Neural crest cell (in vitro differentiated cells): ENCODE measurements around the gene HEATR5A. TPM values are rescaled to one million over a fixed set of nuclear protein-coding genes. Genes with fewer than 3 reads are reported as not detected.
"Not testable (repeated sequence)": the region's sequence is repeated elsewhere in the genome, so short reads cannot be mapped to it uniquely, and the experiment has no call there.

Experiments used
- DNase-seq: peaks from one replicate; pipeline ENCODE4 v3.0.0; 2021; ENCODE audit warnings: low read depth, mixed read lengths, low spot score
- H3K27ac Mint-ChIP-seq: one replicate; pipeline ENCODE4 v1.8.0; 2021; ENCODE audit warnings: mild to moderate bottlenecking, mixed read lengths; ENCODE audit not compliant: unreplicated experiment
- H3K27me3 Mint-ChIP-seq: 2 replicates; pipeline ENCODE4 v1.8.0; 2021; ENCODE audit warnings: low read depth, mild to moderate bottlenecking, mixed read lengths
- H3K36me3 Mint-ChIP-seq: 2 replicates; pipeline ENCODE4 v1.8.0; 2021; ENCODE audit warnings: low read depth, mild to moderate bottlenecking, mixed read lengths
- H3K4me1 Mint-ChIP-seq: 2 replicates; pipeline ENCODE4 v1.8.0; 2021; ENCODE audit warnings: mixed read lengths
- H3K4me3 Mint-ChIP-seq: one replicate; pipeline ENCODE4 v1.8.0; 2021; ENCODE audit warnings: mild to moderate bottlenecking, mixed read lengths
- H3K9me3 Mint-ChIP-seq: 2 replicates; pipeline ENCODE4 v1.8.0; 2021; ENCODE audit warnings: mixed read lengths
- CTCF ChIP-seq: fragments of 200-600 bp; sonication (generic); conservative IDR thresholded peaks from 2 replicates; pipeline ENCODE4 v1.5.0; 2021; ENCODE audit warnings: antibody characterized with exemption, mild to moderate bottlenecking
- long read RNA-seq: library from polyadenylated mRNA; unstranded; transcript quantifications from one replicate; pipeline ENCODE4 v2.0.0, GENCODE V29; 2020
- total RNA-seq: library from RNA; stranded (reverse); gene quantifications from 2 replicates; pipeline ENCODE4 v1.2.1, GENCODE V29; 2021

Gene HEATR5A
- 32.2 and 32.6 TPM in 2 replicates for total RNA-seq
- long read RNA-seq, partial matches to known transcripts: 13 of 20 reads
- long read RNA-seq, other reads (novel, unspliced or antisense): 7 of 20 reads

- Mint-ChIP-seq H3K36me3 (no peaks in the 10 kb centered on the region), H3K4me3 (peak within 1 kb of the TSS; percentile 97), H3K4me1 (peaks cover 28% of the 10 kb centered on the region), H3K27me3 (no peaks in the 10 kb centered on the region), H3K27ac (peak within 1 kb of the TSS; percentile 96), H3K9me3 (no peaks in the 10 kb centered on the region)
- DNase-seq: peak; percentile 96
- TF ChIP-seq CTCF: no peak
Observed at GRCh38 chr14:31420319-31421111, at the start of gene HEATR5A. Gene HEATR5A, minus strand, starts transcription at chr14:31420550. Its CDS starts 17,575 bp downstream, at chr14:31402975.

- H3K9me3 Mint-ChIP-seq: peaks cover 2% of the 10 kb centered on the region
- no peaks in the 10 kb centered on the region for H3K27me3 Mint-ChIP-seq
- no peak for TF ChIP-seq CTCF
- no peak for DNase-seq
- H3K4me3 Mint-ChIP-seq: no peak overlapping the region
- no peaks in the 10 kb centered on the region for H3K36me3 Mint-ChIP-seq
- H3K4me1 Mint-ChIP-seq: peaks cover 6% of the 10 kb centered on the region
- H3K27ac Mint-ChIP-seq: peak overlapping the region; percentile 92
Observed at GRCh38 chr14:31466554-31466953, 46.2 kb upstream of the HEATR5A start.

- Mint-ChIP-seq H3K27me3 (no peaks in the 10 kb centered on the region), H3K4me3 (no peak overlapping the region), H3K27ac (no peak overlapping the region), H3K9me3 (peaks cover 2% of the 10 kb centered on the region), H3K4me1 (peaks cover 8% of the 10 kb centered on the region), H3K36me3 (no peaks in the 10 kb centered on the region)
- DNase-seq: no peak
- TF ChIP-seq CTCF: no peak
Observed at GRCh38 chr14:31465111-31465510, 44.8 kb upstream of the HEATR5A start.

- DNase-seq, H3K4me3 Mint-ChIP-seq, H3K36me3 Mint-ChIP-seq, H3K27ac Mint-ChIP-seq, H3K9me3 Mint-ChIP-seq, H3K27me3 Mint-ChIP-seq: not testable (repeated sequence)
- peaks cover 26% of the 10 kb centered on the region for H3K4me1 Mint-ChIP-seq
Observed at GRCh38 chr14:31462450-31462849, 42.1 kb upstream of the HEATR5A start.

GRCh38 chr14:31461545-31461944 is 41.2 kb upstream of the HEATR5A start:
- Mint-ChIP-seq H3K27me3 (no peaks in the 10 kb centered on the region), H3K27ac (no peak overlapping the region), H3K4me3 (no peak overlapping the region), H3K4me1 (peaks cover 34% of the 10 kb centered on the region), H3K36me3 (no peaks in the 10 kb centered on the region), H3K9me3 (no peaks in the 10 kb centered on the region)
- no peak for DNase-seq
- TF ChIP-seq CTCF: no peak
